ENCODE measurements around the gene R3HDM2. TPM values are rescaled to one million over a fixed set of nuclear protein-coding genes. Genes with fewer than 3 reads are reported as not detected.

Gene R3HDM2
- total RNA-seq, 4 donors from 2014 or later: 24.2 to 47.3 (median 26.7) TPM

DNA sequence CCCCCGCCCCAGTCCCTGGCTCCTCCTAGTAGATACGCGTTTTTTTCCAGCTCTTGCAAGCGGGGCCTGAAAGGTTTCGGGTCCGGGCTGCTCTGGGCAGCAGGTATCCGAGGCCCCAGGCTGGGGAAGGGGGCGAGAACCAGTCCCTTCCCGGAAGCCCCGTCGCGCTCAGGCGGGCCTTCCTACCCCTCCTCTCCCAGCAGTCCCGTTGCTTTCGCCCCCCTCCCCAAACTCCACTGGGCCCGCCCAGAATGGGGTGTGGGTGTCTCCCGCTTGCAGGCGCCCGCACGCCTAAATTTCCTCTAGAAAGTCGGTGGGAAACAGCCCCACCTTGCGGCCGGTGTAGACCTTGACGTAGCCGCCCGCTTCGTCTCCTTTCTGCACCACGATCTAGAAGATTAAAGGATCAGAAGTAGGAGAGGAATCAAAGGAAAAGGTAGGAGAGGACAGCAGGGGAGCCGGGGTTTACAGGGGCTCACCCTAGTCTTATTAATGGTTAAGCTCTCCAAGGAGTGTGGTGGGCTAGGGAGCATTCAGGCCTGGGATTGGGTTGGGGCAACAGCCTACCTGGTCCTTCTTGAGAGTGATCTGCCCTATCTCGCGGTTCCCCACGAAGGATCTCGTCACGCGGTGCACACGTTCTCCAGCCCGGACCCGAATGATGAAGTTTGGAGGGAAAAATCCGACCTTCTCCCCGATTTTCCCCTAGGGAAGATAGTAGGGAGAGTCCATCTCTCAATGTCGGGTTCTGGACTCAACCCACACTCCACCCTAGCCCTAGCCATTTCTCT lies 187.1 kb downstream of the R3HDM2 start:
- DNase-seq (ENCODE audit: low spot score): peak; percentile 71
- TF ChIP-seq, protein P1, sequence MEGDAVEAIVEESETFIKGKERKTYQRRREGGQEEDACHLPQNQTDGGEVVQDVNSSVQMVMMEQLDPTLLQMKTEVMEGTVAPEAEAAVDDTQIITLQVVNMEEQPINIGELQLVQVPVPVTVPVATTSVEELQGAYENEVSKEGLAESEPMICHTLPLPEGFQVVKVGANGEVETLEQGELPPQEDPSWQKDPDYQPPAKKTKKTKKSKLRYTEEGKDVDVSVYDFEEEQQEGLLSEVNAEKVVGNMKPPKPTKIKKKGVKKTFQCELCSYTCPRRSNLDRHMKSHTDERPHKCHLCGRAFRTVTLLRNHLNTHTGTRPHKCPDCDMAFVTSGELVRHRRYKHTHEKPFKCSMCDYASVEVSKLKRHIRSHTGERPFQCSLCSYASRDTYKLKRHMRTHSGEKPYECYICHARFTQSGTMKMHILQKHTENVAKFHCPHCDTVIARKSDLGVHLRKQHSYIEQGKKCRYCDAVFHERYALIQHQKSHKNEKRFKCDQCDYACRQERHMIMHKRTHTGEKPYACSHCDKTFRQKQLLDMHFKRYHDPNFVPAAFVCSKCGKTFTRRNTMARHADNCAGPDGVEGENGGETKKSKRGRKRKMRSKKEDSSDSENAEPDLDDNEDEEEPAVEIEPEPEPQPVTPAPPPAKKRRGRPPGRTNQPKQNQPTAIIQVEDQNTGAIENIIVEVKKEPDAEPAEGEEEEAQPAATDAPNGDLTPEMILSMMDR (IDR thresholded peaks at IDR 0.05): peak in 2 of 3 donors; percentile 12 to 56
- no peak for ATAC-seq (ENCODE audit: low FRiP score)

GRCh38 chr12:57242691-57243454 lies 188.0 kb downstream of the R3HDM2 start:
- TF ChIP-seq, protein P1 (IDR thresholded peaks at IDR 0.05): no peak
- no peak for ATAC-seq (ENCODE audit: low FRiP score)
- no peak for DNase-seq (ENCODE audit: low spot score)

- DNase-seq (ENCODE audit: low spot score) (no peak), ATAC-seq (ENCODE audit: low FRiP score) (no peak)
- TF ChIP-seq, protein P1 (IDR thresholded peaks at IDR 0.05): no peak
These were observed 188.5 kb downstream of the R3HDM2 start for GRCh38 chr12:57242329-57242690.

DNA sequence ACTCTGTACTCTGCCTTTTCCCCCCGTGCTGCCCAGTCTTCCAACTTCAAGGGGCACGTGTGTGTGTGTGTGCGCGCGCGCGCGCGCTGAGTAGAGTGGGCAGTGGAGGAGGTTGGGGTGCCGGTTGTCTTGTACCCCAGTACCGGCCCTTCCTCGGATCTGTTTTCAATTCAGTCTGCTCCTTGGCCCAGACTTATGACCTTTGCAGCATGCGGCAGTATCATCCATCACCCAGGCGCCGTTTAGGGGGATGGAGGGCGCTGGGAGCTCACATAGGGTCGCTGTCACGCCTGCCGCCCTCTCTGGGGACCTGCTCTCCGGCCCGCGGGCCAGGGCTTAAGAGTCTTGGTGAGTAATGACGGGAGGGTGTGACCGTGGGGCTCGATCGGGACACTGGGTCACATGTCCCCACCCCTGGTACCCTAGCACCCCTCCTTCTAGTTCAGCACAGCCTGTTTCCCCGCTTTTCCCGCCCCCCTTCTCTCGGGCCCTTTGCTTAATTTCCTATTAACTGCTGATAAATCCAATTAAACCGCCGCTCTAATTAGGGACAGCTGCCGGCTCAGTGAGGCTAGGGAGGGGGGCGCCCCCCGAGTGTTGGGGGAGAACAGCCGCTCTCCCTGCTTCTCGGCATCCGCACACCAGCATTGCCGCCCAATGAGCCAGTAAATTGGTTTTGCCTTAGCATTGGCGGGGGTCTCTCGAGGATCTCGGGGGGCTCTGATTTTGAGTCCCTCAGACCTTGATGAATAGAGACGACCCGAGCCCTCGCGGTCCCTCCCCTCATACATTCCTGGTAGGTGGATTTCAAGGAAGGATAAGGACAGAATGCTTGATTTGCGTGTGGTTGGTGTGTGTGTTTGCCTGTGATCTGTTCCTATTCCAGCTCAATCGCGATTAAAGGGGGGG lies 189.2 kb downstream of the R3HDM2 start:
- ATAC-seq (ENCODE audit: low FRiP score): no peak
- TF ChIP-seq, protein P1 (IDR thresholded peaks at IDR 0.05): no peak
- no peak for DNase-seq (ENCODE audit: low spot score)

DNA sequence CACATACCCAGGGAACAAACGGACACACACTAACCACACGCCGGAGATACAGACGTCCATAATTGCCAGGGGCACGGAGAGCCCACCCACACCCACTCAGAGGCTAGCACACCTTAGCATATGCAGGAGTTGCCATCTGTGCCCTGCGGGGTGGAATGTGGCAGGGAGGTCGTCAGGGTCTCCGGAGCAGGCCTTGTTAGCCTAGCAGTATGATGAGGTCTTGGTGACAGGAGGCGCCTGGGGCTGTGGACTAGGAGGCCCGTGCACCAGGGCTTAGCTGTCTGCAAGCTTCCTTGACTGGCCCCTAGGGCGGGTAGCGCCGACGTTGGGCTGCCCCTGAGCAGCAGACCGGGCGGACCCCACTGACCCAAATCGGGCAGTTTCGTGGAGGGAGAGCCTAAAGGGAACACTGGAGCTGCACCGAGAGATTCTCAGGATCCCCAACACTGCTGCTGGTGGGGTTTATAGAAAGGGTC lies 189.9 kb downstream of the R3HDM2 start:
- TF ChIP-seq, protein P1 (IDR thresholded peaks at IDR 0.05): no peak
- DNase-seq (ENCODE audit: low spot score) (no peak), ATAC-seq (ENCODE audit: low FRiP score) (no peak)

- TF ChIP-seq, protein P1 (IDR thresholded peaks at IDR 0.05): no peak
- DNase-seq (ENCODE audit: low spot score) (no peak), ATAC-seq (ENCODE audit: low FRiP score) (no peak)
These were observed 190.5 kb downstream of the R3HDM2 start for GRCh38 chr12:57240066-57240921.
